GM19239 (cell line): Measurements from ENCODE around the gene BARX1.
"Not testable (repeated sequence)": the region's sequence is repeated elsewhere in the genome, so short reads cannot be mapped to it uniquely, and the experiment has no call there.

Experiments
- DNase-seq: peaks from one replicate; pipeline ENCODE4 v3.0.0; 2011; ENCODE audit warnings: low spot score; ENCODE audit not compliant: insufficient read length
- FAIRE-seq: peaks from 2 replicates; lab custom pipeline; 2011; peaks lifted over from hg19 to GRCh38; lab: Jason Lieb, UNC

BARX1 gene

DNA sequence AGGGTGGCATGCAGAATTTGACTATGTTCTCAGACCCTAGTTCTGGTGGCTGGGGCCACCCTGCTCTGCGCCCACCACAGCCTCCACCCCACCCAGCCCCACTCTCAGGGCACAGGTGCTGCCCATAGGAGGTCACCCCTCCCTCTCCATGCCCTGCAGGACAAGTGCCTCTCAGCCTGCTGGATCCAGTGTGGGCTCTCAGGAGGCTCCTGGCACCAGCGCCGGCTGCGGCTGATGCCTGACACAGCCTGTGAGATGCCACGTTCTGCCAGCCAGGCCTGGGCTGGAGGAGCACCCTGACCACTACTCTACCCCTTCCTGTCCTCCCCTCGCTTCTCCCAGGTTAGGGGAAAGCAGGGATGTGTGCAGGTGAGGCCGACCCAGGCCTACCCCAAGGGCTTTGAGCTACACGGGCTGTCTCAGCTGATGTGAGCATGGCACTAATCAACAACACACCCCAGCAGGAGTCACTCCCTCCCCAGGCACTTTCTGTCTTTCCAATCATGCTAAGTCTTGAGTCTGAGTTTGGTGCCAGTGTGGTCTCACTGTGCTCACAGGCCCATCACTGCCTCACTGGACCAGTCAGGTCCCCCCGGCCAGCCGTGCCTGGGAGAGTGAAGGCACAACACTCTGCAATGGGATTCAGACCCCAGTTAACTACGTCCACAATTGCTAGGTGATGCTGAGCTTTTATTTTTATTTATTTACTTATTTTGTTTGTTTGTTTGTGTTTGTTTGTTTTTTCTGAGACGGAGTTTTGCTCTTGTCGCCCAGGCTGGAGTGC, 12.1 kb upstream of the BARX1 start:
- no peak for FAIRE-seq
- no peak for DNase-seq

DNA sequence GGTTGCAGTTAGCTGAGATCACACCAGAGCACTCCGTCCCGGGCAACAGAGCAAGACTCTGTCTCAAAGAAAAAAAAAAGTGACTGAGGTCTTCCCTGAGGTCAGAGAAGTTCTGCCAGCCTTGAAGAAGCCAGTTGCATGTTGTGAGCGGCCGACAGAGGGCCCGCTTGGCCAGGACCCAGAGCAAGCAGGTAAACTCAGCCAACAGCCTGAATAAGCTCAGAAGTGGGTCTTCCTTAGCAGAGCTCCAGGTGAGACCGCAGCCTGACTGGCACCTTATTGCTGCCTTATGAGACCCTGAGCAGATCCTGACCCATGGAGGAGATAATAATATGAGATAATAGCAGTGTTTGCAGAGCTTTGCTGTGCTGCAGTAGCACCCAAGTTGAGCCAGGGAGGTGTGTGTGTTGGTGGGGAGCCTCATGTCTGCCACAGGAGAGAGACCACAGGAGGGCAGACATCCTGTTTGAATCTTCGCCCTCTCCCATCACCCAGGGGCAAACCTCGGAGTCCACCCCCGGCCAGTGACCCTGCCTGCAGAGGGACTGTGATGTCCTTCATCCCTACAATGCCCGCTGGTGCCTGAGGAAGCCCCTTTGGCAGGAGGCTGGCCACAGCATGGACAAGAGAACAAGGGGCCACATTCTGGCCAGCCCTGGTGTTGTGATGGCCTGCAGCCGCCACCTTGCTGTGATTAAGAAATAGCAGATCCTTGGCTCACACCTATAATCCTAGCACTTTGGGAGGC, 10.8 kb upstream of the BARX1 start:
- FAIRE-seq (no peak), DNase-seq (no peak)

DNA sequence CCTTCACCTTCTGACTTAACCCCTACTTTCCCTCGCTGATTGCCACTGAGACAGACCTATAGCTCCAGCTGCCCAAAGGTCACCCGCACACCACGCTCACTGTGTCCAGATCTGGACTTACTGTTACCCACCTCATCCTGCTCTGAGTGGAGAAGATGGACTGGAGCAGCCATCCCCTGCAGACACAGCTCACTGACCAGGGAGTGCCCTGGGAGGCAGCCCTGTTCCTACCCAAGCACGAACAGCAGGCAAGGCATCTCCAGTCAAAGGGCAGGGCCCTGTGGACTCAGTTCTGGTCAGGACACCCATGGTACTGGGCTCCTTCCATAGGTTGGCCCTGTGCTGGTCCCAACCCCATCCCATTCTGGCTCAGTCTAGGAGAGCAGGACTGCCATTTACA, 9.5 kb upstream of the BARX1 start:
- FAIRE-seq, result no peak
- no peak for DNase-seq

DNA sequence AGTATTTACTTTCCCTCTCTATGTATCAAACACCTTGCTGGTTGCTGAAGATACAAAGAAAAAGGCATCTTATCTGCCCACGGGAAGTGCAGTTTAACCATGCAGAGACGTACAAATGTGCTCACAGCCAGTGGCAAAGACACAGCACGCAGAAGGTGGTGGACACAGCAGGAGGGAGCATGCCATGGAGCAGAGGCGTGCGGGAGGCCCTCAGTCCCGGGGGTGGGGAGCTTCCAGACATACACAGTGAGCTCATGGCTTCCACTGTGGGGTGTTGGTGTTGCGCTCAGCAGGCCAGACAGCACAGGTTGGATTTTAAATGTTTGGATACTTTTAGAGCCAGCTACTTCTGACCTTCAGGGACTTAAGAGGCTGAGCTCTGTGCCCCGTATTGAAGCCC, 8.8 kb upstream of the BARX1 start:
- no peak for FAIRE-seq
- no peak for DNase-seq

DNA sequence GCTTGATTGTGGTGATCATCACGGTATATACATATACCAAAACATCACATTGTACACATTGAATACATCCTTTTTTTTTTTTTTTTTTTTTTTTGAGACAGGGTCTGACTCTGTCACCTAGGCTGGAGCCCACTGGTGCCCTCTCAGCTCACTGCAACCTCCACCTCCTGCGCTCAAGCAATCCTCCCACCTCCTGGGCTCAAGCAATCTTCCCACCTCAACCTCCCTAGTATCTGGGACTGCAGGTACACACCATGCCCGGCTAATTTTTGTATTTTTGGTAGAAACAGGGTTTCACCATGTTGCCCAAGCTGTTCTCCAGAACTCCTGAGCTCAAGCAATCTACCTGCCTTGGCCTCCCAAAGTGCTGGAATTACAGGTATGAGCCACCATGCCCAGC, 8.3 kb upstream of the BARX1 start:
- DNase-seq, FAIRE-seq: not testable (repeated sequence)

DNA sequence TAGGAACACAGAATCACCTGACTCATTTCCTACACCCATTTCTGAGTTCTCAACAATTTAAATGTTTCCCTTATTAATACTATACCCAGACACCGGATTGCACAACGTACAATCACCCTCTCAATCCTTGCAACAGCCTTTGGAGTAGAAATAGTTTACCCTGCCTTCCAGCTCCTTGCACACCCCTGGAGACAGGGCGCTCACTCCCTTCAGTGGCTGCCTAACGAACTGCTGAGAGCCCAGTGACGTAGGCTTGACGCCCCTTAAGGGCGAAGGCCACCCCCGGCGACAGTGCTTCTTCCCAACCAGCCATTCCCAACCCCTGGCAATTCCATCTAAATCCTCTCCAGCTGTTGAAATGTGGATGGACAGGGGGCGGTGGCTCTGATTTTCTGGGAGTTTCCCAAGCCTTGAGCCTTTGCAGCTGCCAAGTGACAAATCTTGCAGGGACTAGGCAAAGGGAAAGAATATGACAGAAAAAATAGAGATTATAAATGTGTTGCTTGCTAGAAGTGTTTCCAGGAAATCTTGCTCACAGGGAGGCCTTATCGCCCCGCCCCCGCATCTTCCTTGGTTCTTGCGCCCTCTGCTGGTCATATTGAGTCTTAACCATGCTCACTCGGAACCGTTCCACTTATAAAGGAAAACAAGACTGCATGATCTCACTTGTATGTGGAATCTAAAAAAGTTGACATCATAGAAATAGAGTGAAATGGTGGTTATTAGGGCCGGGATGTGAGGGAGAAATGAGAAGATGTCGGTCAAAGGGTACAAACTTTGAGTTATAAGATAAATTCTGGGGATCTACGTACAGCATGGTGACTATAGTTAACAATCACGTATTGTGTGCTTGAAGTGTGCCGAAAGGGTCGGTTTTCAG, 7.6 kb upstream of the BARX1 start:
- FAIRE-seq (peak; percentile 96), DNase-seq (peak; percentile 83)

DNA sequence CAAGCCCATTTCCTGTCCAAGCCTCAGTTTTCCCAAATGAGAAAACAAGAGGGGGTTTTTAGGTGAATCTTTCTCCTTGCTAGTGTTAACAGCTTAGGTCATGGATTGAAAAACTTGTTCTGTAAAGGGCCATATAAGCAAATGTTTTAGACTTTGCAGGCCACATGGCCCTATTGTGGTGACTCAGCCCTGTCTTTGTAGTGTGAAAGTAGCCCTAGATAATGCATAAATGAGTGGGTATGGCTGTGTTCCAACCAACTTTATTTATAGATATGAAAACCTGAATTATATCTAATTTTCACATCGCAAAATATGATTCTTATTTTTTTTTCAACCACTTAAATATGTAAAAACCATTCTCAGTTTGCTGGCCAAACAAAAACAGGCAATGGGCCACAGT, 6.9 kb upstream of the BARX1 start:
- FAIRE-seq, result no peak
- DNase-seq, result no peak

DNA sequence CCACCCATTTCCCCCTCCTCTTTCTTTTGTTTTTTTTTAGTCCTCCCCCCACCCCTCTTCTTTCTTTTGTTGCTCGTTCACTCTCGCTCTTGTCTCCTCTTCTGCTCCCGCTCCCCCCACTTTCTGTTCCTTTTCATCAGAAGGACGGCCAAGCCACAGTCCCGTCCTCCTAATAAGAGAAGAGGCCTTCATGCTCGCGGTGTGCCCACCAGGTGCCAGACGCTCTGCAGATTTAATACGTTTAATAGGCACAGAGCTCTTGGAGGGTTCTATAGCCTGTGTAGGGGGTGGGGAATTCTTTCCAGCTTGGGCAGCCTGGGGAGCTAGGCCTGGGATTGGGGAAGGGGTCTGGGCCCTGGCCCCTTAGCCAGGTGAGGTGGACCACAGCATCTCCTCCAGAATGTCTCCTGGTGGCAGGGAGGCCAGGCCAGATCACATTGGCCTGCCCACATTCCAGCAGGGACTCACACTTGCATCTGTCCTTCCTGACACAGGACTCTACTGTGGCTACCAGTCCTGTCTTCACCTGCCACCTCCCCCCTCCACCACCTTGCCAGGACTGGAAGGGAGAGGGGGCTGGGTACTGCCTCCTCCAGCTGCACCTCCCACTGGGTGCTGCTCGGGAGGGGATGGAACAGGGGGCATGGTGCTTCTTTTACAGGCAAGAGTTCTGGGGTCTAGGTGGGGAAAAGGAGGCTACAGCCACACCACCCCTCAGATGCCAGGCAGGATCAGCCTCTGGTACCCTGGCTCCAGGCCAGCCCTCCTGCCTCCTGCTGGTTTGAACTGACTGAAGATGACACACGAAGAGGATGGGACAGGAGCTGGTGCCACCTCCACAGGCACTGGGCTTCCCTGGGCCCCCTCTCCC, 6.1 kb upstream of the BARX1 start:
- no peak for DNase-seq
- FAIRE-seq, result no peak

DNA sequence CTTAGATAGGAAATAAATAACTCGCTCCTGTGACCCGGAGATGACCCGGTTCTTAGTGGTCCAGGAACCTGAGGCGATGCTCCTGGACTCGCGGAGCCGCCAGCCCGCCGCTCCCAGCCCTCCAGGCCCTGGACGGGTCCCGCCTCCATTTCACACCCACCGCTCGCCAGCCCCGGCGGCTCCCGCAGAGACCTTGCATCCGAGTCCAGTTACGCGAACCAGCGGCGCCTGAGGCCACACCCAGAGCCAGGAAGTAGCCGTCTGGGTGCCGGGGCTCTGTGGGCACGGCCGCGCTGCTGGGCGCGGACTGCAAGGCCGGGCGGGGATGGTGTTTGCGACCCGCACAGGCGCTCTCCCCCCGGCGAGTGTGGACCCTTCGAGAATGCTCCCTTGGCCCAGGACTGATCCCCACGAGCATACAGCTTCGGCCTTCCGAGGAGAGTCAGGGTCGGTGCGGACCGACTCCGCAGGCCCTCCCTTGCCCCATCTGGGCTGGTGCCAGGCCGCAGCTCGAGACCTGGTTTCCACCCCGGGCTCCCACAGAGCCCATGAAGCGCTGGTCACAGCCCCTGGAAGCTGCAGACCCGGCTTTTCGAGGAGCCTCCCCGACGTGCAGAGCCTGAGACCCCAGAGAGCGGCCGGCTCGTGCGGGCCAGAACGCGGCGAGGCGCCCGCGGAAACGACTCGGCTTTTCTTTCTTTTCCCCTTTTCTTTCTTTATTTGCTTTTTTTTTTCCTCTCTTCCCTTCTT, 5.2 kb upstream of the BARX1 start:
- no peak for DNase-seq
- no peak for FAIRE-seq

DNA sequence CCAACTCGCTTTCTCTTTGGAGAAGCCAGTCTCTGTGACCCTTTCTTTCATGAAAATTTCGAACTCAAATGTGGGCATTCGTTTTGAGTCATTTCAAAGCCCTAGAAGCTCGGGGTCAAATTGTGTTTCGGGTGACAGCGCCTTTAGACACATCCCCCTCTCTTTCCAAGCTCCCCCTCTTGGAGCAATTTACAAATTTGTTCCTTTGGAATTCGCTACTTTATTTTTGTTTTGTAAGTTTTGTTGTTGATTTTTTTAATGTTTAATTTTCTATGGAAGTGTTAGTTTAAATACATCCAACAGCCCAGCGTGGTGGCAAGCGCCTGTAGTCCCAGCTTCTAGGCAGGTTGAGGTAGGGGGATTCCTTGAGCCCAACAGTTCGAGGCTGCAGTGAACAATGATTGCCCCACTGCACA, 4.6 kb upstream of the BARX1 start:
- DNase-seq (no peak), FAIRE-seq (no peak)

DNA sequence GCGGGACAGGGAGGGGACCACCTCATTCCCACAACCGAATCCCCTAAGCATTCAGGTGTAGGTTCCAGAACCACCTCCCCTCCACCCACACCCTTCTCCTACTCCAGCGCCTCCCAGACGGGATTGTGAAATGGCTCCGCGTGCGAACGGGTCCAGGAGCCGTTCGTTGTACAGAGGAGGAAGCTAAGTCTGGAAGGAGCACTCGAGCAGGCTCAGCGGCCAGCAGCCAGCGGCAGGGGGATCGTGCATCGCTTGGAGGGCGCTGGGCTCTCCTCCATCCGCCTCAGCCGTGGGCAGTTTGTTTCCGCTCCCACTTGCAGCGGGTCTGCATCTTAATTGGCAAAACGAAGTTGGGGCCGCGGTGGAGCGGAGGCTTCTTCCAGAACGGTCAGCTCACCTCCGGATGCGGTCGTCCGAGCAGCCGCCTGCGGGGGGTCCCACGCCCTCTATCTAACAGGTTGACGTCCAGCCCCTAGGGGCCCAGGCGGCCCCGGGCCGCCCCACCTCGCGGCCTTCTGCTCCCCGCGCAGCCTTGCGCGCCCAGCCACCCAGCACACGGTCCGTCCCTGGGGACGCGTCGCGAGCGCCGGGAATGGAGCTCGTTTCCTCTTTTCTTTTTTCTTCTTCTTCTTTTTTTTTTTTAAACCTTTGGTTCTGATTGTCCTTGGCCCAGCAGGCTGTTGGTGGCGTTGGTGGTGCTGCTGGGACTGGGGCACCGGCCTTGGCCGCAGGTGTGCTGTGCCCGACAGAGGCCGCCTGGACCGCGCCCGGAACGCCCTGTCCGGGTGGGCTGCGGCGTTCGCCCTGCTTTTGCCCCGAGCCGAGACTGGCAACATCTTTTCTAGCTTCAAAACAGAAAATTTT, 3.9 kb upstream of the BARX1 start:
- no peak for FAIRE-seq
- no peak for DNase-seq

DNA sequence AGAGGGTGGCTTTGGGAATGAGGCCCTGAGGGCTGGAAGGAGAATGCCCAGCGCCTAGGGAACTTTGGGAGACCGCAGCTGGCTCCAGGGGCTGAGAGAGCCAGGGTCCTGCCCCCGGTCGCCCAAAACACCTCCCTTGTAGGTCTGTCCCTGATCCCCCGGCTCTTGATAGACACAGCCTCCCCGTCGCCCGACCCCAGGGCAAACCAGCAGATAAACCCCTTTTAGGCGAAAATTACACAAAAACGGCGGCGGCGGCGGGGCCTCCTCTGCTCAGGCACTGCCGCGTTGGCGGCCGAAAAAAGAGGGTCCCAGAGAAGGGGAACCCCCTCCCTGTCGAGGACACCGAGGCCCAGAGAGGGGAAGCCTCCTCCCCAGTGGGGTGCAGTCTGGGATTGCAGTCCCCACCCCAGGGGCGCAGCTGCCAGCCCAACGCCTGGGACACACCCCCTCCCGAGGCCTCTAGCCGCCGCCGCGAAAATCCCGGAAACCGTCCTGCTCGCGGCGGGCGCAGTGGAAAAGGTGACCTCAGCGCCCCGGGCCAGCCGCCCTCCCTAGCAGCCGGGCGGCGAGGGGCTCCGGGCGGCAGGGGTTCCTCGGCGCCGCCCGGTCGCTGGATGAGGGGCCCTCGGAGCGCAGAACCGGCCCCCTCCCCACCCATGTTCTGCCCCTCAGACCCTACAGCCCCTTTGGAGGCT, 3.1 kb upstream of the BARX1 start:
- FAIRE-seq, result no peak
- no peak for DNase-seq

DNA sequence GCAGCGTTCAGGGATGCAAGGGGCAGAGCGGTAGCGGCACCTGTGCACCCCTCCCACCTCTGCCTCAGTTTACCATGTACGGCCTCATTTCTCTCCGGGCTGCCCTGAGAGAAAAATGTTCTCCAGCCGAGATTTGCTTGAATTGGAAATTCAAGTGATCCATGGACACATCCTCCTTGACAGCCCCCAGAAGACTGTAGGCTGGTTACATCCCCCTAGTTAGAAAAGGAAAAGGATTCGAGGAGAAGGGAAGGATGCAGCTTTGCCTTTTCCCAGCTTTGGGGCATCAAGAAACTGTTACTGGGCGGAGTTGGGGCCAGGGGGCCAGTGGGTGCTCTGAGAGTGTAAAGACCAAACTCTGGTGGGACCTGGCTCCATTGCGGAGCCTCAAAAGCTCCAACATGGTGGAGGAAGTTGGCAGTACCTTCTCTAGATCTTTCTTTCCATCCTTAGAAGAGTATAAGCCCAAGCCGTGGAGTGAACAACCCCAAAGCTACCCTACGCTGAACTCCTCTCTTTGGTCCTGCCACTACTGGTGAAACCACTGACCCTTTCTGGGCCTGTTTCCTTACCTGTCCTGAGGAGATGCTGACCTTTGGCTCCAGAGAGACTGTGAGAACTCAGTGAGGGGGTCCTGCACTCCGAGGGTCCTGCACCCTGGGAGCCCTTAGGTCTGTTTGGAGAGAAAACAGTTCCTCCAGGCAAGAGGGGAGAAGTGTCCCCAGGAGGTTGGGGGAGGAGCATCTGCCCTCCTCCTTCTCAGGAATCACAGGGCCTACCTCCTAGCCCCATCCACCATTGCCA, 1.0 kb upstream of the BARX1 start:
- FAIRE-seq (no peak), DNase-seq (no peak)

DNA sequence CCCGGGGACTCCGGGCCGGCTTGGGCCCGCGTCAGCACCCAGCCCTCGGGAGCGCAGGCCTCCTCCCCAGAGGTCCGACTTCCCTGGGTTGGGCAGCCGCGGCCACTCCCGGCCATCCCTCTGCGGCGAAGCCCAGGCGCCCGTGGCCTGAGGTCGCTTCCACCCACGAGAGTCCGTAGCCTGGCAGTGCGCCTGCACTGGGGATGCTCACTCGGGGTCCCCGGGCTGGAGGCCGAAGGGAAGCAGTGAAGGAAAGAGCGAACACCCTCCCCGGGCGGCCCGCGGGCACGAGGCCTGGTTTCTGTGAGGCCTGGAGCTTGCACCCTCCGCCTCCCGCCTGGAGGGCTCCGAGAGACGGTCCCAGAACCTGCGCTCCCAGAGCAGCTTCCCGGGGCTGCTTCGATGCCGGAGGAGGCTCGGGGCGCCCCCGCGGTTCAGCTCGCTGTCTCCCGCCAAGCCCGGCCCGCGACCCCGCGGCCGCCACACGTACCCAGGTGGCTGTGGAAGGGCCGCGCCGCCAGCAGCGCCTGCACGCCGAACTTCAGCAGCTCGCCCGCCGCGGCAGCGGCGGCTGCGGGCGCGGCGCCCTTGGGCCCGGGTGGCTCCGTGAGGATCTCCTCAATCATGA, 607 bp downstream of the BARX1 start:
- FAIRE-seq (no peak), DNase-seq (no peak)

DNA sequence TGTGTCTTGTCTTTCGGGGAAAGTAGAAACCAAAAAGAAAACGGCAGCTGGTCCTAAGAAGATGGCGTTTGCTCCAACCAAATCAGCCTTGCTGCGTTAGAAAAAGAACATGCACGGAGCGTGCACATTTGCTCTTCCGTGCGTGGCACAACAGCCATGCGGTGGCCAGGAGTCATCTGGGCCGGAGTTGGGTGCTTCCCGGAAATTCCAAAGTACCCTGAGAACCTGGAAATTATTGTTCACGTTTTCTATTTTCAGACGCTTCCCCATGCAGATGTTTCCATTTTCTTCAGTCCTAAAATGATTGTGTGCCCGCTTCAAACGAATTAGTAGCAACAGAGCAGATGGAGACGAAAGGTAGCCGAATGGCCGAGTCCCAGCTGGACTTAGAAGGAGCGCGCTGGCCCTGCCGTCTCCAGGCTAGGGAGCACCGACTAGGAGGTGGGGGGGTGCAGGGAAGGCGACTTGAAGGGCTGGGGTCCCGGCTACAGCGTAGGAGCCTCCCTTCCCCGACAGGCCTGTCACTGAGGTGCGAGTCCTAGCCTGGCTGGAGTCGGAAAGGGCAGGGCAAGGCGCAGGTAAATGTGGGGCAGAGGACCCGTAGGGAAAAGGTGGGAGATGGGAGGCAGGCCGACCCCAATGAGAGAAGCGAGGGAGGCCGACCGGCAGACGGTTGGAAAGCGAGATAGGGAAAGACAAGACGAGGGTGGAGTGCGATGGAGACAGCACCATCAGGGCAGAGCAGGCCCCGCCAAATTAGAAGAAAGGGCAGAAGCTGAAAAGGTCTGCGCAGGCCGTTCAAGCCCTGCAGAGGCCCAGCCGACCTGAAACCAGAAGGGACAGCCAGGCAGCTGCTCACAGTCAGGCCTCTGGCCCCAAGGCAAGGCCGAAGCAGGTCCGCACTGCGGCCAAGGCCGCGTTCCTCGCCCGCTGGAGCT, 1.4 kb downstream of the BARX1 start:
- DNase-seq (no peak), FAIRE-seq (no peak)
